Mesodermal cell (in vitro differentiated cells): ENCODE measurements around the gene GPRC5D.

ENCODE experiments used
- H3K27ac ChIP-seq: 2 replicates; pipeline ENCODE4 v1.7.0; 2013; ENCODE audit warnings: mild to moderate bottlenecking, low read depth, low read length, moderate library complexity; ENCODE audit not compliant: severe bottlenecking
- H3K36me3 ChIP-seq: 2 replicates; pipeline ENCODE4 v1.7.1; 2013; ENCODE audit warnings: mild to moderate bottlenecking, low read length, moderate library complexity; ENCODE audit not compliant: control insufficient read depth, insufficient read depth
- H3K4me1 ChIP-seq: one replicate; pipeline ENCODE4 v1.7.1; 2013; ENCODE audit warnings: mild to moderate bottlenecking, low read length; ENCODE audit not compliant: insufficient read depth, control insufficient read depth, poor library complexity, severe bottlenecking
- H3K4me3 ChIP-seq: 2 replicates; pipeline ENCODE4 v1.7.0; 2013; ENCODE audit warnings: low read length, control low read depth, mild to moderate bottlenecking; ENCODE audit not compliant: insufficient read depth, poor library complexity, severe bottlenecking; ENCODE audit errors: extremely low read depth
- H3K9me3 ChIP-seq: 2 replicates; pipeline ENCODE4 v1.7.1; 2013; ENCODE audit warnings: mild to moderate bottlenecking, low read length, moderate library complexity; ENCODE audit not compliant: control insufficient read depth
- WGBS, 2 experiments: methylation state at CpG; one replicate each; pipeline ENCODE4 v1.1.5; 2013; ENCODE audit warnings: missing lambda C conversion rate in 2 of 2; ENCODE audit not compliant: insufficient coverage in 2 of 2; 5-methylcytosine and 5-hydroxymethylcytosine counted together

GPRC5D gene

GRCh38 chr12:12979731-12980259 lies 27.8 kb upstream of the GPRC5D start:
- no peak overlapping the region for H3K4me3 ChIP-seq
- peak overlapping the region; percentile 94 for H3K27ac ChIP-seq
- peaks cover 32% of the 10 kb centered on the region for H3K36me3 ChIP-seq
- H3K4me1 ChIP-seq, result peaks cover 26% of the 10 kb centered on the region
- no peaks in the 10 kb centered on the region for H3K9me3 ChIP-seq
- 84 to 100% methylated on average over 2 to 3 of the region's 4 CpGs for WGBS, 2 experiments

- peaks cover 38% of the 10 kb centered on the region for H3K36me3 ChIP-seq
- WGBS, 2 experiments, result 90 to 100% methylated on average over 2 of the region's 4 CpGs
- no peak overlapping the region for H3K4me3 ChIP-seq
- H3K27ac ChIP-seq, result peak overlapping the region; percentile 94
- H3K9me3 ChIP-seq, result no peaks in the 10 kb centered on the region
- H3K4me1 ChIP-seq, result peaks cover 26% of the 10 kb centered on the region
Observed at GRCh38 chr12:12979126-12979525, 27.2 kb upstream of the GPRC5D start.

- Histone ChIP-seq H3K36me3 (peaks cover 49% of the 10 kb centered on the region), H3K4me3 (no peak overlapping the region)
- WGBS, 2 experiments, result 94 to 100% methylated on average over 4 of the region's 4 CpGs
Observed at GRCh38 chr12:12977231-12977630, 25.3 kb upstream of the GPRC5D start.

GRCh38 chr12:12976366-12976765 lies 24.4 kb upstream of the GPRC5D start:
- H3K4me3 ChIP-seq, result no peak overlapping the region
- peaks cover 26% of the 10 kb centered on the region for H3K4me1 ChIP-seq

More at GRCh38 chr12:12977231-12977630, 25.3 kb upstream of the GPRC5D start:
- H3K27ac ChIP-seq, result no peak overlapping the region
- peaks cover 6% of the 10 kb centered on the region for H3K9me3 ChIP-seq
- peaks cover 26% of the 10 kb centered on the region for H3K4me1 ChIP-seq

GRCh38 chr12:12975322-12976077 lies 23.5 kb upstream of the GPRC5D start:
- 85 to 87% methylated on average over 9 to 12 of the region's 14 CpGs for WGBS, 2 experiments
- no peak overlapping the region for H3K4me3 ChIP-seq
- H3K27ac ChIP-seq, result peak overlapping the region; percentile 2
- peaks cover 20% of the 10 kb centered on the region for H3K4me1 ChIP-seq
- H3K9me3 ChIP-seq, result peaks cover 6% of the 10 kb centered on the region
- peaks cover 46% of the 10 kb centered on the region for H3K36me3 ChIP-seq

More at GRCh38 chr12:12976366-12976765, 24.4 kb upstream of the GPRC5D start:
- H3K36me3 ChIP-seq, result peaks cover 49% of the 10 kb centered on the region
- 100% methylated on average over 1 to 2 of the region's 2 CpGs for WGBS, 2 experiments
- H3K27ac ChIP-seq, result peak overlapping the region; percentile 2
- H3K9me3 ChIP-seq, result peaks cover 6% of the 10 kb centered on the region

- H3K4me1 ChIP-seq, result peaks cover 9% of the 10 kb centered on the region
- WGBS, 2 experiments, result 91 to 96% methylated on average over 2 to 4 of the region's 4 CpGs
- no peak overlapping the region for H3K27ac ChIP-seq
- H3K36me3 ChIP-seq, result peaks cover 49% of the 10 kb centered on the region
- H3K4me3 ChIP-seq, result no peak overlapping the region
- H3K9me3 ChIP-seq, result peaks cover 6% of the 10 kb centered on the region
Observed at GRCh38 chr12:12974211-12974610, 22.2 kb upstream of the GPRC5D start.

GRCh38 chr12:12973019-12973418 lies 21.0 kb upstream of the GPRC5D start:
- Histone ChIP-seq H3K9me3 (peaks cover 6% of the 10 kb centered on the region), H3K4me3 (no peak overlapping the region), H3K27ac (no peak overlapping the region), H3K36me3 (peaks cover 49% of the 10 kb centered on the region), H3K4me1 (no peaks in the 10 kb centered on the region)
- WGBS, 2 experiments, result 100% methylated on average over 1 of the region's 2 CpGs; no CpG with 5 or more reads in 1 of the 2 experiments

GRCh38 chr12:12965836-12966235 lies 13.9 kb upstream of the GPRC5D start:
- Histone ChIP-seq H3K4me1 (no peaks in the 10 kb centered on the region), H3K36me3 (peaks cover 20% of the 10 kb centered on the region), H3K9me3 (no peaks in the 10 kb centered on the region), H3K27ac (no peak overlapping the region), H3K4me3 (no peak overlapping the region)
- 87 to 91% methylated on average over 3 to 4 of the region's 4 CpGs for WGBS, 2 experiments

GRCh38 chr12:12964255-12964654 lies 12.3 kb upstream of the GPRC5D start:
- Histone ChIP-seq H3K4me1 (no peaks in the 10 kb centered on the region), H3K9me3 (no peaks in the 10 kb centered on the region), H3K27ac (no peak overlapping the region), H3K36me3 (peaks cover 14% of the 10 kb centered on the region), H3K4me3 (no peak overlapping the region)
- WGBS, 2 experiments, result 93% methylated on average over 4 of the region's 4 CpGs

GRCh38 chr12:12960639-12961209 lies 8.8 kb upstream of the GPRC5D start:
- Histone ChIP-seq H3K27ac (no peak overlapping the region), H3K9me3 (no peaks in the 10 kb centered on the region), H3K4me3 (no peak overlapping the region), H3K36me3 (peaks cover 8% of the 10 kb centered on the region), H3K4me1 (no peaks in the 10 kb centered on the region)
- 89 to 93% methylated on average over 2 of the region's 5 CpGs for WGBS, 2 experiments

- no peaks in the 10 kb centered on the region for H3K9me3 ChIP-seq
- WGBS, 2 experiments, result 71 to 100% methylated on average over 1 of the region's 7 CpGs
- H3K4me3 ChIP-seq, result no peak overlapping the region
- no peaks in the 10 kb centered on the region for H3K36me3 ChIP-seq
- no peaks in the 10 kb centered on the region for H3K4me1 ChIP-seq
- H3K27ac ChIP-seq, result no peak overlapping the region
Observed at GRCh38 chr12:12958886-12959285, 6.9 kb upstream of the GPRC5D start.
